GM19035 (cell line): ENCODE data around the gene RP9.
"Not testable (repeated sequence)": the region's sequence is repeated elsewhere in the genome, so short reads cannot be mapped to it uniquely, and the experiment has no call there.

Experiments
- ATAC-seq: cut with Tn5 transposase; IDR thresholded peaks from one replicate; pipeline ENCODE4 v1.9.1; 2021; ENCODE audit not compliant: unreplicated experiment

The RP9 gene

GRCh38 chr7:33107136-33108066 is 1.8 kb downstream of the RP9 start:
- ATAC-seq = peak; percentile 42

GRCh38 chr7:33101906-33102305 is 7.3 kb downstream of the RP9 start:
- ATAC-seq = no peak

- ATAC-seq = no peak
Measured at GRCh38 chr7:33100770-33101169, 8.4 kb downstream of the RP9 start.

DNA sequence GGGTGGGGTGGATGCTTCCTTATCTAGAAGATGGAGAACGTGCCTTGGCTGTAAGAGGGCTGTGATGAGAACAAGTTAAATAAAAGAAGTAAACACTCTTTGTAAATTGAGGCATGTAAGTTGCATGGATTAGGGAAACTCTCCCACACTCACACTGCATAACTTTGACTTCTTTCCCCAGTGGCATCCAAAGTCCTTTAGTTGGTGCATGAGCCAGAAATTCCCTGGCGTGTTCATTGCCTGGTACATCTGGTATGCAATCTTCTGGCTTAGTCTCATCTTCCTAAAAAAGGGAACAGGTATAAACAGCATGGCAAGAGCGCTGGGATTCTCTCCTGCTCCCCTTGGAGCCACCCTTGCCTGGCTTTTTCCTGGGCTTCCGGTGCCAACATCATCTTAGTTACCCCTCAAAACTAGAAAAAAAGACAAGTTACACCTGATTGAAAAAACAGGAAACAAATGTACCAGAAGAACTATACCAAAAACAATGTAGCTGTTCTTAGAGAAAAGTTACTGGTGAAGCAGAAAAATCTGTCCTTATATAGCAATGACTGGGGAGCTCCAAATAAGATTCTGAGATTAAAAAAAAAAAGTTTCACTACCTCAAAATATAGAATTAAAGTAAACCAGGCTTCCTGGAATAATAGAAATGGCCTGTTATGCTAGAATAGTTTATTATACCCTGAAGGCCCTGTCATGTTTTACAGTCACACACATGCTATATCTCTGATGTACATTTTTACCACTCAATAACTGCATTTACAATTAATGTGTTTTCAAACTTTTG is 9.9 kb downstream of the RP9 start:
- ATAC-seq = no peak

GRCh38 chr7:33094745-33095275 is 14.4 kb downstream of the RP9 start:
- not testable (repeated sequence) for ATAC-seq

- ATAC-seq = no peak
Measured at GRCh38 chr7:33093266-33093665, 15.9 kb downstream of the RP9 start.

DNA sequence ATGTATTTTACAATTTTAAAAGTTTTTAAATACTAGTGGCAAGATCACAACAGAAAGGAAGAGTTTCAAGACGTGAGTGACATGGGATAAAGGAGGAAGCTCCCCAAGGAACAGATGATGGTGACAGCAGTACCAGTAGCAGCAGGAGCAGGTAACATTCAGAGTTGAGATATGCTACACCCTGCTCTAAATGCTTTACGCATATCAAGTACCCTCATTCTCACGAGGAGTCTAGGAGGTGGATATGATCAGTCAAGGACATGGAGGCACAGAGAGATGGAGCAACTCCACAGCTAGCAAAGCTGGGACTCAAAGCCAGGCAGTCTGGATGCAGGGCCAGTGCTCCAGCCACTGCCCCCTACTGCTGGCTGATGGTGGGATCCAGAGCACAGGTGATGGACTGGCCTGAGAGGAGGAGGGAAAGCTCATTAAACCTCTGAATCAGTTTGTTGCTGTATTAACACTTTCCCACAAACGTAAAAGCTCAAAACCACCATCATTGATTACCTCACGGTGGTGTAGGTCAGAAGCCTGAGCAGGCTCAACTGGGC is 17.5 kb downstream of the RP9 start:
- ATAC-seq = no peak

GRCh38 chr7:33091111-33091531 is 18.1 kb downstream of the RP9 start:
- ATAC-seq = no peak

DNA sequence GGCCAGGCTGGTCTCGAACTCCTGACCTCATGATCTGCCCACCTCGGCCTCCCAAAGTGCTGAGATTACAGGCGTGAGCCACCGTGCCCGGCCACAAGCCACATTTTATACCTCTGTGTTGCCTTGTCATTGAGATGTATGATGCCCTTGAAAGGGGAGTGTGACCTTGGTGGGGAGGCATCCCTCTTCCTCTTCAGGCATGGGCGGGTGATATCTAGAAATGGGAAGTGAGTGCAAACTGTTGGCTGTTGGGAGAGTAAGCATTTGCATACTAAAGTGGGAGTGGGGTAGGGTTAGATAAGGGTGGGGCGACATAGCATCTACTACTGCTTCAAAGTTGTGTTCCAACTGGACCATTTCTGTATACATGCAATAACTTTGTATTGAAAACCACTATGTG is 20.1 kb downstream of the RP9 start:
- no peak for ATAC-seq

- ATAC-seq = no peak
Measured at GRCh38 chr7:33087858-33088257, 21.3 kb downstream of the RP9 start.

GRCh38 chr7:33087356-33087755 is 21.8 kb downstream of the RP9 start:
- ATAC-seq = no peak

DNA sequence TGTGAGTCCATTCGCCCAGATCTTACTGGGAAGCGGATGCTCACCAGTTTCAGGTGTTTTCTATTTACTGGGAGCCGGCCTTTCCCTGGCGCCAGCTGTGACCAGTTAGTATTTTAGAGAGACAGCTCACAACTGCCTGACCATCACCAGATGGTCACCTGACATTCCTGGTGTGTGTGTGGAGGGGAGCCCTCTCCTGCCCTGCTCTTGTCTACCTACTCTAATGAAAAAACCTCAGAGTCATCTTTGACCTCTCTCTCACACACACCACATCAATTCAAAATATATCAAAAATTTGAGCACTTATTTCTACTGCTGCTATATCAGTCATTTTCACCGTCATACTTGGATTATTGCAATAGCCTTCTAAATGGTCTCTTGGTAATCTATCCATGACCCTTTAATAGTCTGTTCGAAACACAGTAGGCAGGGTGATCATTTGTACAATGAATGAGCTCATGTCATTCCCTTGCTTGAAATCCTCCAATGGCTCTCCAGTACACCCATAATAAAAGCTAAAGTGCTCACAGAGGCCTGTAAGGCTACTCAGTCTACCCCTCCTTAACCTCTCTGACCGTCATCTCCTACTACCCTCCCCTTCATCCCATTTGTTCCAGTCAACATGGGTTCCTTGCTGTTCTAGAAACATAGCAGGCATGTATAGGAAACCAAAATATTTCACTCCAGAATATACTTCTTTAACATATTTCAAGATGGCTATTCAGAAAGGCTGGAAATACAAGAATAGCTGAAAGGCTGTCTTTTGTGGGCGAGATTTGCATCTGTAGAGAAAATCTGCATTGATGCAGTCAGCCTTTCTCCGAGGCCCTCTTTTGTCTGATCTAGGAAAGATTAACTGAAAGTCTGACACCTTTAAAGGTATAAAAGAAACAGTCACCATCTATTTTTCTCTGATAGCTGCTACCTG is 29.2 kb downstream of the RP9 start:
- no peak for ATAC-seq

DNA sequence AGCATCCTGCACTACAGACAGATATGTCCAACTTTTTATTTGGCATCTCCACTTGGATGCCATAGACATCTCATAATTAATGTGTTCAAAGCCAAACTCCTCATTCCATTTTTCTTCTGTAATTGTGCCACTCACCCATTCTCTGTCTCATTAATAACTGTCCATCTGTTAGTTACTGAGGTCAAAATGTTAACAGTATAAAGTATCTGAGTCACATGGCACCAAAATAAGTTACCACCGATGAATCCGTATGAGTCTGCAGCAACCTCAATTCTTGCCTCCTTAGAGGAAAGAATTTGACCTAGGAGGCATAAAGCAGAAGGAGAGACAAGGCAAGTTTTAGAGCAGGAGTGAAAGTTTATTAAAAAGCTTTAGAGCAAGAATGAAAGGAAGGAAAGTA is 30.1 kb downstream of the RP9 start:
- ATAC-seq = no peak

DNA sequence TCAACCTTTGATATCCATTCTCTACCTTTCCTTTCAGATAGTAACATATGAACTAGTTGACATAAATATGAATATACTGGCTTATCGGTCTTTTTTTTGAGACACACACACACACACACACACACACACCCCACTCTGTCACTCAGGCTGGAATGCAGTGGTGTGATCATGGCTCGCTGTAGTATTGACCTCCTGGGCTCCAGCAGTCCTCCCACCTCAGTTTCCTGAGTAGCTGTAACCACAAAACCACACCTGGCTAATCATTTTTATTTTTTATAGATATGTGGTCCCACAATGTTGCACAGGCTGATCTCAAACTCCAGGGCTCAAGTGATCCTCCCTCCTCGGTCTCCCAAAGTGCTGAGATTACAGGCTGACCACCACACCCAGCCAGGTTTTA is 32.5 kb downstream of the RP9 start:
- ATAC-seq = no peak

DNA sequence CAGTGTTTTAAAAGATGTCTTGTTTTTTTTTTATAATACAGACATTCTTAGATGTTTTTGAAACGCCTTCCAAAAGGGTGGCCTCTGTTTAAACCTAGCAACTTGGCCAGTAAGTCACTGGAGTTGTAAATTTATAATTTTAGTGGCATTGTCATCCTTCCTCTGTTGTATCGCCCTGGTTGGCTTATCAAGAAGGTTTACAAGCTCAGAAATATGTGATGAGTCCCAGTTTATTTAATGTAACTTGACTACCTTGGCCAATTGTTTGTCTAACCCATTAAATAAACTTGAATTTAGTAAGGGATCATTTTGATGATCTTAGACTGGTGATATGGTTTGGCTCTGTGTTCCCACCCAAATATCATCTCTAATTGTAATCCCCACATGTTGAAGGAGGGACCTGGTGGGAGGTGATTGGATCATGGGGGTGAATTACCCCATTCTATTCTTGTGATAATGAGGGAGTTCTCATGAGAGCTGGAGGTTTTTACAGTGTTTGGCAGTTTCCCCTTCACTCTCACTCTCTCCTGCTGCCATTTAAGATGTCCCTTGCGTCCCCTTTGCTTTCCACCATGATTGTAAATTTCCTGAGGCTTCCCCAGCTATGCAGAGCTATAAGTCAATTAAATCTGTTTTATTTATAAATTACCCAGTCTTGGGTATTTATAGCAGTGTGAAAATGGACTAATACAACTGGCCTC is 33.2 kb downstream of the RP9 start:
- no peak for ATAC-seq

GRCh38 chr7:33073243-33073642 is 36.0 kb downstream of the RP9 start:
- ATAC-seq = no peak

- ATAC-seq = no peak
Measured at GRCh38 chr7:33072471-33072870, 36.7 kb downstream of the RP9 start.

GRCh38 chr7:33070831-33071230 is 38.4 kb downstream of the RP9 start:
- no peak for ATAC-seq

DNA sequence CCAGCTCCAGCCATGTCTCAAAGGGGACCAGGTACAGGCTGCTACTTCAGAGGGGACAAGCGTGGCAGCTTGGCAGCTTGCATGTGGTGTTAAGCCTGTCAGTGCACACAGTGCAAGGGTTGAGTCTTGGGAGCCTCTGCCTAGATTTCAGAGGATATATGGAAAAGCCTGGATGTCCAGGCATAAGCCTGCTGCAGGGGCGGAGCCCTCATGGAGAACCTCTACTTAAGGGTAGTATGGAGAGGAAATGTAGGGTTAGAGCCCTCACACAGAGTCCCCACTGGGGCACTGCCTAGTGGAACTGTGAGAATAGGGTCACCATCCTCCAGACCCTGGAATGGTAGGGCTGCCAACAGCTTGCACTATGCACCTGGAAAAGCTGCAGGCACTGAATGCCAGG is 38.9 kb downstream of the RP9 start:
- ATAC-seq = no peak

- ATAC-seq = no peak
Measured at GRCh38 chr7:33067921-33068320, 41.3 kb downstream of the RP9 start.
